ENCODE data around the gene JPH3. TPM values are rescaled to one million over a fixed set of nuclear protein-coding genes. Genes with fewer than 3 reads are reported as not detected.
A peak's percentile ranks its signal among the peaks of the same experiment; 100 is the strongest.
"Not testable (repeated sequence)": the region's sequence is repeated elsewhere in the genome, so short reads cannot be mapped to it uniquely, and the experiment has no call there.

The JPH3 gene
- total RNA-seq, 2 donors from 2014 or later: 37.0 to 39.1 TPM

DNA sequence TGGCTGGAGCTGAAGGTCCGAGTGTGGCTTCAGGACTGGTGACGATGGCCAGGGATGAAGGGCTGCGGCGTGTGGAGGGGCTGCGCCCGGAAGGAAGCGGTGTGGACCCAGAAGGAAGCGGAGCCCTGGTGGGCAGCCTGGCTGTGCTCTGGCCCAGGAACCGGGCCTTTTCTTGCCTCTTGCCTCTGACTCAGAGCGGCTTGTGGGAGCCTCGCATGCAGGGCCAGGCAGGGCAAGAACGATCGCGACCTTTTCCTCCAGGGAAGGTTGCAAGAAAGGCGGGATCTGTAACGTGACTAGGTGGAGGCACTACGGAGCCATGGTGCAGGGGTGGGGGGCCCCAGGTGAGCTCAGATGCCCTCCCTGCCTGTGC lies 78.0 kb downstream of the JPH3 start:
- H3K4me3 Mint-ChIP-seq: no peak overlapping the region
- H3K4me1 ChIP-seq (ENCODE audit: control insufficient read depth, insufficient read depth, low read length): no peaks in the 10 kb centered on the region
- no peak overlapping the region for H3K27ac ChIP-seq (ENCODE audit: low read depth, low read length)
- no peaks in the 10 kb centered on the region for H3K4me1 Mint-ChIP-seq
- no peak overlapping the region for H3K27ac Mint-ChIP-seq
- H3K27me3 ChIP-seq (ENCODE audit: control insufficient read depth, insufficient read depth, low read length, poor library complexity, severe bottlenecking): no peaks in the 10 kb centered on the region
- no peaks in the 10 kb centered on the region for H3K27me3 Mint-ChIP-seq (ENCODE audit: insufficient read depth)
- H3K9ac ChIP-seq (ENCODE audit: extremely low read depth, low read length, poor library complexity, severe bottlenecking): no peak overlapping the region
- no peak overlapping the region for H3K4me3 ChIP-seq (ENCODE audit: low read length)
- no peaks in the 10 kb centered on the region for H3K9me3 ChIP-seq (ENCODE audit: control insufficient read depth, low read length)
- H3K36me3 ChIP-seq (ENCODE audit: control insufficient read depth, insufficient read depth, low read length): no peaks in the 10 kb centered on the region
- H3K36me3 Mint-ChIP-seq (ENCODE audit: low read depth): no peaks in the 10 kb centered on the region
- WGBS, 2 experiments (ENCODE audit: insufficient coverage in 1 of 2, insufficient read length in 1 of 2): 90 to 96% methylated on average over 17 of the region's 17 CpGs
- DNase-seq: no peak
- no peak for TF ChIP-seq CTCF (conservative IDR thresholded peaks at IDR 0.05)
- no peaks in the 10 kb centered on the region for H3K9me3 Mint-ChIP-seq

DNA sequence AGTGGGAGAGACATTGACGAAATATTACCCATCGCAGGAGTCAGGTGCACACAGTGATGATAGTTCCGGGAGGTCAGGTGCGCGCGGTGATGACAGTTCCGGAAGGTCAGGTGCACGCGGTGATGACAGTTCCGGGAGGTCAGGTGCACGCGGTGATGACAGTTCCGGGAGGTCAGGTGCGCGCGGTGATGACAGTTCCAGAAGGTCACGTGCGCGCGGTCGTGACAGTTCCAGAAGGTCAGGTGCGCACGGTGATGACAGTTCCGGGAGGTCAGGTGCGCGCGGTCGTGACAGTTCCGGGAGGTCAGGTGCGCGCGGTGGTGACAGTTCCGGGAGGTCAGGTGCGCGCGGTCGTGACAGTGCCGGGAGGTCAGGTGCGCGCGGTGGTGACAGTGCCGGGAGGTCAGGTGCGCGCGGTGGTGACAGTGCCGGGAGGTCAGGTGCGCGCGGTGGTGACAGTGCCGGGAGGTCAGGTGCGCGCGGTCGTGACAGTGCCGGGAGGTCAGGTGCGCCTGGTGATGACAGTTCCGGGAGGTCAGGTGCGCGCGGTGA lies 78.8 kb downstream of the JPH3 start:
- not testable (repeated sequence) for H3K27me3 Mint-ChIP-seq (ENCODE audit: insufficient read depth); H3K9me3 Mint-ChIP-seq; H3K27ac ChIP-seq (ENCODE audit: low read depth, low read length); H3K27ac Mint-ChIP-seq; H3K4me1 Mint-ChIP-seq; H3K4me3 ChIP-seq (ENCODE audit: low read length); H3K36me3 ChIP-seq (ENCODE audit: control insufficient read depth, insufficient read depth, low read length); H3K4me3 Mint-ChIP-seq; H3K27me3 ChIP-seq (ENCODE audit: control insufficient read depth, insufficient read depth, low read length, poor library complexity, severe bottlenecking); H3K4me1 ChIP-seq (ENCODE audit: control insufficient read depth, insufficient read depth, low read length); H3K36me3 Mint-ChIP-seq (ENCODE audit: low read depth); H3K9ac ChIP-seq (ENCODE audit: extremely low read depth, low read length, poor library complexity, severe bottlenecking); H3K9me3 ChIP-seq (ENCODE audit: control insufficient read depth, low read length); DNase-seq
- WGBS, 2 experiments (ENCODE audit: insufficient coverage in 1 of 2, insufficient read length in 1 of 2): 97% methylated on average over 60 of the region's 60 CpGs

DNA sequence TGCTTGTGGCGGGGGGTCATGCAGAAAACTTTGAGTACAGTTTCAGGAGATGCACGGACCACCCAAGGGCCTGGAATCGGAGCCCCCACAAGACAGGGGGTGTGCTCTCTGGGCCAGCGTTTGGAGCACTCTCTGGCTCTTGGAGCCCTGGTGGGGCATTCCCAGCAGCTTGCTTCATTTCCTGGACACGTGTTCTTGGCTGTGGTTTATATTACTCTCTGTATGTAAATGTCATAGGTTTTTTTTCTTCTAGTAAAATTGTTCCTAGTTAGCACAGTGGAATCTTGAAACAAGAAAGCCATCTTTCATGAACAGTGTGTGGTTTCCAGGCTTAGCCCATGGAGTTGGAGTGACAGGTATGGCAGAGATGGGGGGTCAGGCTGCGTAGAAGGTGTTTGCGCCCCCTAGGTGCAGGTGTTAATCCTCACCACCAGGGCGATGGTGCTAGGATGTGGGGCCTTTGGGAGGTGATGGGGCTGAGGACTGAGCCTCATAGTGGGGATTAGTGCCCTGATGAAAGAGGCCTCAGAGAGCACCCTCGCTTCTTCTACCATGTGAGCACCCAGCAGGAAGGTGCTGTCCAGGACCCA lies 79.8 kb downstream of the JPH3 start:
- Histone ChIP-seq H3K9ac (ENCODE audit: extremely low read depth, low read length, poor library complexity, severe bottlenecking) (no peak overlapping the region), H3K9me3 (ENCODE audit: control insufficient read depth, low read length) (no peaks in the 10 kb centered on the region), H3K4me1 (ENCODE audit: control insufficient read depth, insufficient read depth, low read length) (no peaks in the 10 kb centered on the region), H3K4me3 (ENCODE audit: low read length) (no peak overlapping the region), H3K27me3 (ENCODE audit: control insufficient read depth, insufficient read depth, low read length, poor library complexity, severe bottlenecking) (no peaks in the 10 kb centered on the region), H3K27ac (ENCODE audit: low read depth, low read length) (no peak overlapping the region), H3K36me3 (ENCODE audit: control insufficient read depth, insufficient read depth, low read length) (no peaks in the 10 kb centered on the region)
- TF ChIP-seq CTCF (conservative IDR thresholded peaks at IDR 0.05): peak; percentile 71
- no peaks in the 10 kb centered on the region for H3K27me3 Mint-ChIP-seq (ENCODE audit: insufficient read depth)
- H3K4me3 Mint-ChIP-seq: no peak overlapping the region
- DNase-seq: peak; percentile 79
- no peaks in the 10 kb centered on the region for H3K9me3 Mint-ChIP-seq
- 84 to 87% methylated on average over 5 to 9 of the region's 9 CpGs for WGBS, 2 experiments (ENCODE audit: insufficient coverage in 1 of 2, insufficient read length in 1 of 2)
- H3K36me3 Mint-ChIP-seq (ENCODE audit: low read depth): peaks cover 2% of the 10 kb centered on the region
- no peak overlapping the region for H3K27ac Mint-ChIP-seq
- no peaks in the 10 kb centered on the region for H3K4me1 Mint-ChIP-seq

Measured in endodermal cell (in vitro differentiated cells).